Prostate gland (tissue), 2 donors: ENCODE measurements around the gene DNAJC6. TPM values are rescaled to one million over a fixed set of nuclear protein-coding genes. Genes with fewer than 3 reads are reported as not detected.

Experiments used
- DNase-seq: peaks from one replicate; pipeline ENCODE4 v3.0.0-alpha.2; 2019; ENCODE audit warnings: low spot score
- H3K27ac ChIP-seq, 2 donors: fragments of 200-600 bp; sonication (generic); 2 replicates each; pipeline ENCODE4 v1.5.1; 2017 to 2019
- H3K27me3 ChIP-seq: fragments of 200-600 bp; sonication (generic); replicated peaks from 2 replicates; pipeline ENCODE4 v1.5.1; 2019; ENCODE audit not compliant: insufficient read depth
- H3K36me3 ChIP-seq, 2 donors: fragments of 200-600 bp; sonication (generic); 1 replicate in 1 of 2; 2 replicates in 1 of 2; pipeline versions ENCODE4 v1.5.1 to v1.8.1; 2017 to 2019
- H3K4me1 ChIP-seq: fragments of 200-600 bp; sonication (generic); replicated peaks from 2 replicates; pipeline ENCODE4 v1.5.1; 2019
- H3K4me3 ChIP-seq, 2 donors: fragments of 200-600 bp; sonication (generic); 2 replicates each; pipeline ENCODE4 v1.5.1; 2017 to 2019
- H3K9me3 ChIP-seq: fragments of 200-600 bp; sonication (generic); 2 replicates; pipeline ENCODE4 v1.5.1; 2017
- POLR2A ChIP-seq: fragments of 450-650 bp; IDR thresholded peaks from one replicate; pipeline ENCODE4 v1.6.1; 2016; ENCODE audit warnings: antibody characterized with exemption, mild to moderate bottlenecking
- POLR2AphosphoS5 ChIP-seq: sonication (generic); formaldehyde crosslinking; IDR thresholded peaks from one replicate; pipeline ENCODE4 v1.6.1; 2017; ENCODE audit warnings: antibody characterized with exemption
- WGBS: methylation state at CpG from one replicate; pipeline ENCODE4 v1.1.5; 2018; 5-methylcytosine and 5-hydroxymethylcytosine counted together
- intact Hi-C: fragments of 100-400 bp; cut with DNase I; formaldehyde crosslinking; loops from one replicate; pipeline ENCODE4 v1.14.2; 2022
- total RNA-seq, 2 donors: library from RNA; depleted of rRNA; stranded (reverse); fragments of >200 nt; gene quantifications; one replicate each; pipeline ENCODE4 v1.1.0, GENCODE V29; 2016
- TF ChIP-seq, protein P1 (sequence below), 4 experiments: fragments of 200-600 bp in 2 of 4; fragments of 450-650 bp in 2 of 4; sonication (generic) in 2 of 4; IDR thresholded peaks; 1 replicate in 3 of 4; 2 replicates in 1 of 4; pipeline ENCODE4 v1.5.1; 2016 to 2019; ENCODE audit warnings: antibody characterized with exemption in 4 of 4, mild to moderate bottlenecking in 2 of 4, moderate library complexity in 2 of 4

The DNAJC6 gene
- total RNA-seq, 2 donors from 2014 or later = 1.4 to 3.5 TPM

DNA sequence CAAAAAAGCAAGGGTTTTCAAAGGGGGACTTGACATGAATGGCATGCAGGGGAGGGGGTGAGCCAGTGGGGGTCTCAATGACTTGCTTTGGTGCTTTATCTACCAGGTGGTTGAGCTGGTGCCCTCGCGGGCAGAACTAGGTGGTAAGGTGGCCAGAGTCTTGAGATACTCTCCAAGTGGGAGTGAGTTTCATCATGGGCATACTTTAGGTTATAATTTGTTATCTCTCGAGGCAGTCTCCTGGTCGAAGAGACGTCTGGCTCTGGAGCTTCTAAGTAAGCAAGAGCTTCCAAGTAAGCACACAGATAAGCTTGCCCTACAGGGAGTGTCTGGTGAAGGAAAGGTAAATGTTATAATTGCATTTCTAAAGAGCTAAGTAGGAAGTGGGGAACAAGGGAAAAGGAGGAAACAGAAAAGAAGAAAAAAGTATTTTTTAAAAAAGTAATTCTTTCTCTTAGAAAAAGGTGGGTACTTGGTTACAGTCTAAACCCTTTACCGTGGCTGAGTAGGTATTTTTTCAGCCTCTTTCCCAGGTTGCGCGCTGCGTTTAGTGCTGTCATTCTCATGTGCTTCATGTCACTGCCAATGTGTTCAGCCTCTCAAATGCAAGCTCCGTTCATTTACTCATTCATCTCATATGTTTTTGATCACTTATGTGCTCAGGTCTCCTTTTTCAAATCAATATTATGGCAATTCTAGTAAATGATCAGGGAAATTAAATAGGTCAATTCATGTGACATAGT, 31.6 kb upstream of the DNAJC6 start:
- Histone ChIP-seq H3K36me3 (no peaks in the 10 kb centered on the region), H3K9me3 (no peaks in the 10 kb centered on the region), H3K4me1 (no peaks in the 10 kb centered on the region), H3K27me3 (no peaks in the 10 kb centered on the region), H3K4me3 (no peak overlapping the region), H3K27ac (no peak overlapping the region)
- DNase-seq = no peak
- WGBS = 61% methylated on average over 10 of the region's 10 CpGs
- intact Hi-C loops = no loop called here
- TF ChIP-seq POLR2AphosphoS5 = no peak
- TF ChIP-seq, protein P1, sequence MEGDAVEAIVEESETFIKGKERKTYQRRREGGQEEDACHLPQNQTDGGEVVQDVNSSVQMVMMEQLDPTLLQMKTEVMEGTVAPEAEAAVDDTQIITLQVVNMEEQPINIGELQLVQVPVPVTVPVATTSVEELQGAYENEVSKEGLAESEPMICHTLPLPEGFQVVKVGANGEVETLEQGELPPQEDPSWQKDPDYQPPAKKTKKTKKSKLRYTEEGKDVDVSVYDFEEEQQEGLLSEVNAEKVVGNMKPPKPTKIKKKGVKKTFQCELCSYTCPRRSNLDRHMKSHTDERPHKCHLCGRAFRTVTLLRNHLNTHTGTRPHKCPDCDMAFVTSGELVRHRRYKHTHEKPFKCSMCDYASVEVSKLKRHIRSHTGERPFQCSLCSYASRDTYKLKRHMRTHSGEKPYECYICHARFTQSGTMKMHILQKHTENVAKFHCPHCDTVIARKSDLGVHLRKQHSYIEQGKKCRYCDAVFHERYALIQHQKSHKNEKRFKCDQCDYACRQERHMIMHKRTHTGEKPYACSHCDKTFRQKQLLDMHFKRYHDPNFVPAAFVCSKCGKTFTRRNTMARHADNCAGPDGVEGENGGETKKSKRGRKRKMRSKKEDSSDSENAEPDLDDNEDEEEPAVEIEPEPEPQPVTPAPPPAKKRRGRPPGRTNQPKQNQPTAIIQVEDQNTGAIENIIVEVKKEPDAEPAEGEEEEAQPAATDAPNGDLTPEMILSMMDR (IDR thresholded peaks at IDR 0.05) = no peak
- TF ChIP-seq POLR2A = no peak

DNA sequence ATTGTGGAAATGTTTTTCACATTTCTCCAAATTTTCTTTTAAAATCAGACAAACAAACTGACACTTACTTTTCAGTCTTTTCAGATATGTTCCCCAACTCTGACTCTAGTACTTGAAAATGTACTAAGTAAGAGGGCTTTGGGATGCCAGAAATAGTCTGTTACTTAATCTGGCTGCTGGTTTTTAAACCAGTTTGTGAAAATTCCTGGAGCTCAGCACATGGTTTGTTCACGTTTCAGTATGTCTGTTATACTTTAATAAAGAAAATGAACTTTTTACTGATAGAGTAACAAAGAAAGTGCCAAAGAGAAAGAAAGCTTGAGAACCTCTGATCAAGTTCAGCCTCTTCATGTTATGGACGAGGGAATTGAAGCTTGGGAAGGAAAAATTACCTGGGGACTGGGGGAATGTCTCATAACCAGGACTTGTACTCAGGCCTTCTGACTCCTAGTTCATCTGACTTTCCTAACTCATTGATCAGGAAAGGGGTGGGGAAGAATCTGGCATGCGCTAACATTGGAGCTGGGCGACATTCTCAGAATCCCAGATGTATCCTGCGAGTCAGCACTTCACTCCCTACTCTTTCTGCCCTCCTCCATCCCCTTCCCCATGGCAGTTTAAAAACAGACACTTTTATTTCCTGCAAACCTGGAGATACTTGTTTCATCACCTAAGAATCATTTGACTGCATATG, 30.8 kb upstream of the DNAJC6 start:
- no peak for DNase-seq
- Histone ChIP-seq H3K4me3 (no peak overlapping the region), H3K27me3 (no peaks in the 10 kb centered on the region), H3K27ac (no peak overlapping the region), H3K36me3 (no peaks in the 10 kb centered on the region), H3K4me1 (no peaks in the 10 kb centered on the region), H3K9me3 (no peaks in the 10 kb centered on the region)
- WGBS = 57% methylated on average over 5 of the region's 5 CpGs
- intact Hi-C loops = no loop called here
- TF ChIP-seq POLR2AphosphoS5 = no peak
- TF ChIP-seq, protein P1 (IDR thresholded peaks at IDR 0.05) = no peak
- TF ChIP-seq POLR2A = no peak

DNA sequence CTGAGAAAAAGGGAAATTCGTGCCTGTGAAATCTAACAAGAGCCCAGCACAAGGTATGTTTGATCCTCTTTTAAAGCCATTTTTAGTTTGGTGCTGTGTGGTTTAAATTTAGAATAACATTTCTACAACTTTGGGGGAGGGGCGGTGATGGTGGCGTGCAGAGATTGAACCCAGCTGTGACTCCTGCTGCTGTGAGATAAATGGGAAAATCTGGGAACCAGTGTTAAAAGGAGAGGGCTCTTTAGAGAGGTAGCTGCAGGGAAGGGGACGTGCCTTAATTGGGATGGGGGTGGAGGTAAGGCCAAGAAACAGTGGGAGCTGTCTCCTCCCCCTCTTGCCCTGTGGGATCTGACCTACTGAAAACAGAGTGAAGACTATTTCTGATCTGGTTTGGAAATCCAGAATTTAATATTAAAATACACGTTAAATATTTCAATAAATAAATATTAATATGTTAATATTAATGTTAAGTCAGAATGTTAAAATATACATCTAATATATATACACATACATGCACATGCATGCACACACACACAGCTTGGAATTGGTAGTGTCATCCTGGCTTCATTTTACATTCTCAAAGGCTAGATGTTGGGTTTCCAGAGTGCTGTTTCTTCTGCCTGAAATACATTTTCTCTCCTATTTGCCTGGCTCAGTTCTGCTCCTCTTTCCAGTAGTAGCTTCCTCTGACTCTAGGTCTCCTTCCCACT, 30.1 kb upstream of the DNAJC6 start:
- Histone ChIP-seq H3K36me3 (no peaks in the 10 kb centered on the region), H3K27me3 (no peaks in the 10 kb centered on the region), H3K9me3 (no peaks in the 10 kb centered on the region), H3K4me1 (no peaks in the 10 kb centered on the region), H3K4me3 (no peak overlapping the region), H3K27ac (no peak overlapping the region)
- 47% methylated on average over 5 of the region's 5 CpGs for WGBS
- DNase-seq = no peak
- TF ChIP-seq POLR2AphosphoS5 (no peak), POLR2A (no peak)
- TF ChIP-seq, protein P1 (IDR thresholded peaks at IDR 0.05) = no peak
- intact Hi-C loops = no loop called here

DNA sequence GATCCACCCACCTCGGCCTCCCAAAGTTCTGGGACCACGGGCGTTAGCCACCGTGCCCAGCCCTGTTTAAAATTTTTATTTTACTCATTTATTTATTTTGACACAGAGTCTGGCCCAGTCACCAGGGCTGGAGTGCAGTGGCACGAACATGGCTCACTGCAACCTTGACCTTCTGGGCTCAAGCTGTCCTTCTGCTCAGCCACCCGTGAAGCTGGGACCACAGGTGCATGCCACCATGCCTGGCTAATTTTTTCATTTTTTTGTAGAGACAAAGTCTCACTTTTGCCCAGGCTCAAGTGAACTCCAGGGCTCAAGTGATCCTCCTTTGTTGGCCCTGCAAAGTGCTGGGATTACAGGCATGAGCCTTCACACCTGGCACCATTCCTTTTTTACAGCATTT, 27.5 kb upstream of the DNAJC6 start:
- WGBS = 93% methylated on average over 6 of the region's 6 CpGs
- DNase-seq = no peak
- Histone ChIP-seq H3K36me3 (no peaks in the 10 kb centered on the region), H3K4me1 (no peaks in the 10 kb centered on the region), H3K9me3 (no peaks in the 10 kb centered on the region), H3K4me3 (no peak overlapping the region), H3K27ac (no peak overlapping the region), H3K27me3 (no peaks in the 10 kb centered on the region)
- TF ChIP-seq POLR2AphosphoS5 (no peak), POLR2A (no peak)
- TF ChIP-seq, protein P1 (IDR thresholded peaks at IDR 0.05) = no peak
- intact Hi-C loops = no loop called here
